ENCODE data around the gene CFAP90.

- TF ChIP-seq TAF1 (IDR thresholded peaks at IDR 0.05; ENCODE audit: borderline replicate concordance, low read depth, low read length) (no peak), EZH2phosphoT487 (IDR thresholded peaks at IDR 0.05; ENCODE audit: borderline replicate concordance, low read depth) (no peak), YY1 (IDR thresholded peaks at IDR 0.05; ENCODE audit: low read depth) (no peak), USF1 (IDR thresholded peaks at IDR 0.05; ENCODE audit: borderline replicate concordance, low read depth) (no peak), ELF1 (IDR thresholded peaks at IDR 0.05) (no peak), MEF2A (IDR thresholded peaks at IDR 0.05; ENCODE audit: borderline replicate concordance, low read depth) (no peak), CHD2 (IDR thresholded peaks at IDR 0.05; ENCODE audit: low read length, partially characterized antibody) (no peak)
- TF ChIP-seq, protein P1, sequence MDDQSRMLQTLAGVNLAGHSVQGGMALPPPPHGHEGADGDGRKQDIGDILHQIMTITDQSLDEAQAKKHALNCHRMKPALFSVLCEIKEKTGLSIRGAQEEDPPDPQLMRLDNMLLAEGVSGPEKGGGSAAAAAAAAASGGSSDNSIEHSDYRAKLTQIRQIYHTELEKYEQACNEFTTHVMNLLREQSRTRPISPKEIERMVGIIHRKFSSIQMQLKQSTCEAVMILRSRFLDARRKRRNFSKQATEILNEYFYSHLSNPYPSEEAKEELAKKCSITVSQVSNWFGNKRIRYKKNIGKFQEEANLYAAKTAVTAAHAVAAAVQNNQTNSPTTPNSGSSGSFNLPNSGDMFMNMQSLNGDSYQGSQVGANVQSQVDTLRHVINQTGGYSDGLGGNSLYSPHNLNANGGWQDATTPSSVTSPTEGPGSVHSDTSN (IDR thresholded peaks at IDR 0.05), result no peak
- TF ChIP-seq, protein P2, sequence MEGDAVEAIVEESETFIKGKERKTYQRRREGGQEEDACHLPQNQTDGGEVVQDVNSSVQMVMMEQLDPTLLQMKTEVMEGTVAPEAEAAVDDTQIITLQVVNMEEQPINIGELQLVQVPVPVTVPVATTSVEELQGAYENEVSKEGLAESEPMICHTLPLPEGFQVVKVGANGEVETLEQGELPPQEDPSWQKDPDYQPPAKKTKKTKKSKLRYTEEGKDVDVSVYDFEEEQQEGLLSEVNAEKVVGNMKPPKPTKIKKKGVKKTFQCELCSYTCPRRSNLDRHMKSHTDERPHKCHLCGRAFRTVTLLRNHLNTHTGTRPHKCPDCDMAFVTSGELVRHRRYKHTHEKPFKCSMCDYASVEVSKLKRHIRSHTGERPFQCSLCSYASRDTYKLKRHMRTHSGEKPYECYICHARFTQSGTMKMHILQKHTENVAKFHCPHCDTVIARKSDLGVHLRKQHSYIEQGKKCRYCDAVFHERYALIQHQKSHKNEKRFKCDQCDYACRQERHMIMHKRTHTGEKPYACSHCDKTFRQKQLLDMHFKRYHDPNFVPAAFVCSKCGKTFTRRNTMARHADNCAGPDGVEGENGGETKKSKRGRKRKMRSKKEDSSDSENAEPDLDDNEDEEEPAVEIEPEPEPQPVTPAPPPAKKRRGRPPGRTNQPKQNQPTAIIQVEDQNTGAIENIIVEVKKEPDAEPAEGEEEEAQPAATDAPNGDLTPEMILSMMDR (IDR thresholded peaks at IDR 0.05), result no peak
- TF ChIP-seq, protein P3, sequence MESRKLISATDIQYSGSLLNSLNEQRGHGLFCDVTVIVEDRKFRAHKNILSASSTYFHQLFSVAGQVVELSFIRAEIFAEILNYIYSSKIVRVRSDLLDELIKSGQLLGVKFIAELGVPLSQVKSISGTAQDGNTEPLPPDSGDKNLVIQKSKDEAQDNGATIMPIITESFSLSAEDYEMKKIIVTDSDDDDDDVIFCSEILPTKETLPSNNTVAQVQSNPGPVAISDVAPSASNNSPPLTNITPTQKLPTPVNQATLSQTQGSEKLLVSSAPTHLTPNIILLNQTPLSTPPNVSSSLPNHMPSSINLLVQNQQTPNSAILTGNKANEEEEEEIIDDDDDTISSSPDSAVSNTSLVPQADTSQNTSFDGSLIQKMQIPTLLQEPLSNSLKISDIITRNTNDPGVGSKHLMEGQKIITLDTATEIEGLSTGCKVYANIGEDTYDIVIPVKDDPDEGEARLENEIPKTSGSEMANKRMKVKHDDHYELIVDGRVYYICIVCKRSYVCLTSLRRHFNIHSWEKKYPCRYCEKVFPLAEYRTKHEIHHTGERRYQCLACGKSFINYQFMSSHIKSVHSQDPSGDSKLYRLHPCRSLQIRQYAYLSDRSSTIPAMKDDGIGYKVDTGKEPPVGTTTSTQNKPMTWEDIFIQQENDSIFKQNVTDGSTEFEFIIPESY (IDR thresholded peaks at IDR 0.05; ENCODE audit: borderline replicate concordance, low read depth), result no peak
- TF ChIP-seq, protein P4, sequence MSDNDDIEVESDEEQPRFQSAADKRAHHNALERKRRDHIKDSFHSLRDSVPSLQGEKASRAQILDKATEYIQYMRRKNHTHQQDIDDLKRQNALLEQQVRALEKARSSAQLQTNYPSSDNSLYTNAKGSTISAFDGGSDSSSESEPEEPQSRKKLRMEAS (IDR thresholded peaks at IDR 0.05; ENCODE audit: low read depth), result no peak
Observed at GRCh38 chr5:7834982-7835381, 16.0 kb downstream of the CFAP90 start.
